ENCODE measurements around the gene LRRC74A.

- TF ChIP-seq, protein P1, sequence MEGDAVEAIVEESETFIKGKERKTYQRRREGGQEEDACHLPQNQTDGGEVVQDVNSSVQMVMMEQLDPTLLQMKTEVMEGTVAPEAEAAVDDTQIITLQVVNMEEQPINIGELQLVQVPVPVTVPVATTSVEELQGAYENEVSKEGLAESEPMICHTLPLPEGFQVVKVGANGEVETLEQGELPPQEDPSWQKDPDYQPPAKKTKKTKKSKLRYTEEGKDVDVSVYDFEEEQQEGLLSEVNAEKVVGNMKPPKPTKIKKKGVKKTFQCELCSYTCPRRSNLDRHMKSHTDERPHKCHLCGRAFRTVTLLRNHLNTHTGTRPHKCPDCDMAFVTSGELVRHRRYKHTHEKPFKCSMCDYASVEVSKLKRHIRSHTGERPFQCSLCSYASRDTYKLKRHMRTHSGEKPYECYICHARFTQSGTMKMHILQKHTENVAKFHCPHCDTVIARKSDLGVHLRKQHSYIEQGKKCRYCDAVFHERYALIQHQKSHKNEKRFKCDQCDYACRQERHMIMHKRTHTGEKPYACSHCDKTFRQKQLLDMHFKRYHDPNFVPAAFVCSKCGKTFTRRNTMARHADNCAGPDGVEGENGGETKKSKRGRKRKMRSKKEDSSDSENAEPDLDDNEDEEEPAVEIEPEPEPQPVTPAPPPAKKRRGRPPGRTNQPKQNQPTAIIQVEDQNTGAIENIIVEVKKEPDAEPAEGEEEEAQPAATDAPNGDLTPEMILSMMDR (IDR thresholded peaks at IDR 0.05) = no peak
- TF ChIP-seq POLR2A (IDR thresholded peaks at IDR 0.05) = no peak
Observed at GRCh38 chr14:76782115-76782884, 43.9 kb upstream of the LRRC74A start.

All from heart left ventricle (tissue), 13 donors.